HG03039 (cell line): ENCODE data around the gene SMTN.

ENCODE experiments used
- ATAC-seq: cut with Tn5 transposase; IDR thresholded peaks from one replicate; pipeline ENCODE4 v1.9.1; 2021; ENCODE audit warnings: mild to moderate bottlenecking, moderate library complexity; ENCODE audit not compliant: unreplicated experiment

SMTN gene

GRCh38 chr22:31125521-31126117 lies 44.5 kb downstream of the SMTN start:
- no peak for ATAC-seq

- ATAC-seq = no peak
These were observed 45.2 kb downstream of the SMTN start for GRCh38 chr22:31126128-31126868.

GRCh38 chr22:31126869-31127175 lies 45.7 kb downstream of the SMTN start:
- ATAC-seq = no peak

GRCh38 chr22:31127181-31127772 lies 46.2 kb downstream of the SMTN start:
- no peak for ATAC-seq

- ATAC-seq = no peak
These were observed 47.0 kb downstream of the SMTN start for GRCh38 chr22:31128156-31128555.

GRCh38 chr22:31130873-31131272 lies 49.8 kb downstream of the SMTN start:
- no peak for ATAC-seq

GRCh38 chr22:31133911-31134310 lies 52.8 kb downstream of the SMTN start:
- ATAC-seq = no peak

- no peak for ATAC-seq
These were observed 53.6 kb downstream of the SMTN start for GRCh38 chr22:31134688-31135087.

- ATAC-seq = no peak
These were observed 54.6 kb downstream of the SMTN start for GRCh38 chr22:31135706-31136105.

- ATAC-seq = no peak
These were observed 55.0 kb downstream of the SMTN start for GRCh38 chr22:31136155-31136554.

GRCh38 chr22:31136711-31137110 lies 55.6 kb downstream of the SMTN start:
- no peak for ATAC-seq

- ATAC-seq = no peak
These were observed 56.6 kb downstream of the SMTN start for GRCh38 chr22:31137721-31138120.

- ATAC-seq = no peak
These were observed 57.0 kb downstream of the SMTN start for GRCh38 chr22:31138126-31138525.

GRCh38 chr22:31139066-31139465 lies 57.9 kb downstream of the SMTN start:
- ATAC-seq = no peak

GRCh38 chr22:31139866-31140716 lies 59.0 kb downstream of the SMTN start, which contains the start of gene PLA2G3:
PLA2G3 (minus strand) TSS chr22:31140508; CDS start chr22:31140354, 154 bp downstream.
- no peak for ATAC-seq

GRCh38 chr22:31140746-31141145 lies 59.6 kb downstream of the SMTN start:
- no peak for ATAC-seq

GRCh38 chr22:31141551-31141950 lies 60.4 kb downstream of the SMTN start:
- no peak for ATAC-seq

- ATAC-seq = no peak
These were observed 61.2 kb downstream of the SMTN start for GRCh38 chr22:31142285-31142684.

- ATAC-seq = no peak
These were observed 61.9 kb downstream of the SMTN start for GRCh38 chr22:31143038-31143437.

- no peak for ATAC-seq
These were observed 62.4 kb downstream of the SMTN start for GRCh38 chr22:31143537-31143936.

- ATAC-seq = no peak
These were observed 63.1 kb downstream of the SMTN start for GRCh38 chr22:31144223-31144622.
